GM21526 (cell line): ENCODE measurements around the gene ADAMTS4.

Source experiments
- ATAC-seq: cut with Tn5 transposase; IDR thresholded peaks from one replicate; pipeline ENCODE4 v1.9.1; 2021; ENCODE audit warnings: moderate library complexity; ENCODE audit not compliant: unreplicated experiment, low FRiP score

ADAMTS4 gene

GRCh38 chr1:161175771-161176453, 22.9 kb downstream of the ADAMTS4 start:
- no peak for ATAC-seq

- ATAC-seq: no peak
These were observed 23.9 kb downstream of the ADAMTS4 start for GRCh38 chr1:161174911-161175310.

DNA sequence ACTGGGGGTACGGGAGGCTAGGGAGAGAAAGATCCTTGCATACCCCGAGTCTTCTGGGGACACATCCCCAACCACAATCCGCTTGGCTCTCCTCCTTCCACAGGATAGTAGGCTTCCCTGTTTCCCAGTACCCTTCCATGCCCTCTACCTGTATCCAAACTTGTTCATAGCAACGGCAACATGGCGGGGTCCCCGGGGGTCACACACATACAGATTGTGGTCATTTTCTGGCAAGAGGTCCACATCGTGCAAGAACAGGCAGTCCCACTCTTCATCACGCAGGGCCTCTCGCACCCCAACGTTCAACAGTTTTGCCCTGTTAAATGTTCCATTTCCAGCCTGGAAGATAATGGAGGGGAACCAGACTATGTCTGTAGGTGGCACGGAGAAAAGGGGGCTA, 25.1 kb downstream of the ADAMTS4 start:
- no peak for ATAC-seq

- no peak for ATAC-seq
These were observed 26.0 kb downstream of the ADAMTS4 start for GRCh38 chr1:161172776-161173376.

GRCh38 chr1:161172349-161172748, 26.5 kb downstream of the ADAMTS4 start:
- no peak for ATAC-seq

GRCh38 chr1:161171696-161172095, 27.2 kb downstream of the ADAMTS4 start:
- ATAC-seq: no peak

GRCh38 chr1:161171191-161171590, 27.7 kb downstream of the ADAMTS4 start:
- ATAC-seq: no peak

DNA sequence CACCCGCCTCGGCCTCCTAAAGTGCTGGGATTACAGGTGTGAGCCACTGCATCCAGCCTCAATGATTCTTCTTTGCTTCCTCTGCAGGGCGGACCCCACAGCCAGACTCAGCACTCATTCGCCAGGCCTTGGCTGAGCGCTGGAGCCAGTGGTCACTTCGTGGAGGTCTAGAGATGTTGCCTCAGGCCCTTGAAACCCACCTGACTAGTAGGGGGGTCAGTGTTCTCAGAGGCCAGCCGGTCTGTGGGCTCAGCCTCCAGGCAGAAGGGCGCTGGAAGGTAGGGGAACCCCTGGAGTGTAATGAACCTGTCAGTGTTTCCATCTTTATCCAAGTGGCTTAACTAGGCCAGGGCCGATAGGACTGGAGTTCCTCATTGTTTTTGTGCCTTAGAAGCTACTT, 29.9 kb downstream of the ADAMTS4 start:
- no peak for ATAC-seq

DNA sequence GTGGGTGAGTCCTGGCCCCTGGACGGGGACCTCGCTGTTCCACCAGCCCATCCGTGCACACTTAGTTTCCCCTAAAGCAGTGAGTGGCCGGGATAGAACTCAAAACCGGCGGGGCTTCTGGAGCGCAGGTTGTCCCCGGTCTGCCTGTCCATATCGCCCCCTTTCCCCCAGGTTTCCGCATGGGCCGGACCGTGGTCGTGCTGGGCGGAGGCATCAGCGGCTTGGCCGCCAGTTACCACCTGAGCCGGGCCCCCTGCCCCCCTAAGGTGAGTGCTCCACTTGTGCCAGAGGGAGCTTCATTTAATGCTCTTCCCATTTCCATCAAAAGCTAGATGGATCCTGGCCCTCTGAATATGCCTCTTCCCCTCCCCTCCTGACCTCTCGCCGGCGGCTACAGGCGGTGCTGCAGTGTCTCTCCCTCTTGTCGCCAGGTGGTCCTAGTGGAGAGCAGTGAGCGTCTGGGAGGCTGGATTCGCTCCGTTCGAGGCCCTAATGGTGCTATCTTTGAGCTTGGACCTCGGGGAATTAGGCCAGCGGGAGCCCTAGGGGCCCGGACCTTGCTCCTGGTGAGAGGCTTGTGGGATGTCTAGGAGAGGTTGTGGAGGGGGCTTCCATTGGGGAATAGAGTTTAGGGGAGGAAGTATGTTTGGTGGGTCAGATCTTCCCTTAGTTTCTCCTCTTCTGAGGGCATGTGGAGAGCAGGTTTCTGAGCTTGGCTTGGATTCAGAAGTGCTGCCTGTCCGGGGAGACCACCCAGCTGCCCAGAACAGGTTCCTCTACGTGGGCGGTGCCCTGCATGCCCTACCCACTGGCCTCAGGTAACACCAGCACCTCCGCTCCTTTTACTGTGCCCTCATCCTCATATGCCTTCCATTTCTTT, 31.9 kb downstream of the ADAMTS4 start:
- ATAC-seq: peak; percentile 1

DNA sequence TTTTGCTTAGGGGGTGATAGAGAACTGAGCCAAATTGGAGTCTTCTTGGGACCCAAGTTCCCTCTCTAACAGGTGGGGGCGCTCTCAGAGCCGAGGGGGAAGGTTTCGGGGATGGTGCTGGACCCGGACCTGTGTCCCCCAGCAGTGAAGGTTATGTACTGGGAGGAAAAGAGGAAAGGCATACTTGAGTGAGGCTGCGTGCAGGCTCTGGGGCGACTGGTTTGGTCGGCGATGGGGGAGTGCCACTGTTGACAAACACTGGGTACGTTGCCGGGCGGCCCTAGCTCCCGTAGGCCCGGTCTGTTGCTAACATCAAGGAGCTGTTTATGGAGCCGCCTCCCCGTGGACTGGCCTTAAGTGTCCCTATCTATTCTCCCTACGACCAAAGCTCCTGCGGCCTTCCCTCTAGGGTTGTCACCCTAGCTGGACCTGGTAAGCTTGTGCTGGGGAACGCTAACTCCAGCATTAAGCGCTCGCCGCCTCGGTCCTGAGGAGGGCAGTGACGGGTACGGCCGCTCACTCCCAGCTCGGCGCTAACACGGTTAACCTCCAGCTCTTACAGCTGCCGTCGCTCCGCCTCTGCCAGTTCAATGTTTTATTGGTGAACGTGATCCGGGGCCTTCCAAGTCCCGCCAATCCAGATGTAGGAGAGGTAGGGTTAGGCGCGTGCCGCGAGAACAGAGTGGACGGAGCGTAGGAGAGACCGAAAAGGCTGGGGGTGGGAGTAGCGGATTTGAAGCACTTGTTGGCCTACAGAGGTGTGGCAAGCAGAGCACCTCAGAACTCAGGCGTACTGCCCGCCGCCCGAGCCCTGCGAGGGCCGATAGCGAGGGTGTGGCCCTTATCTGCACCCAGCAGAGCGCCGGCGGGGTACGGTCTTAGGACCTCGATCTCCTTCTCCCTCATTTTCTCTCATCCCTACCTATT, 32.8 kb downstream of the ADAMTS4 start, which contains the start of gene PPOX:
PPOX (plus strand) TSS at position 685 of the 927 bp plus-strand sequence. CDS start 422 bp downstream, outside the sequence.
- peak; percentile 83 for ATAC-seq

DNA sequence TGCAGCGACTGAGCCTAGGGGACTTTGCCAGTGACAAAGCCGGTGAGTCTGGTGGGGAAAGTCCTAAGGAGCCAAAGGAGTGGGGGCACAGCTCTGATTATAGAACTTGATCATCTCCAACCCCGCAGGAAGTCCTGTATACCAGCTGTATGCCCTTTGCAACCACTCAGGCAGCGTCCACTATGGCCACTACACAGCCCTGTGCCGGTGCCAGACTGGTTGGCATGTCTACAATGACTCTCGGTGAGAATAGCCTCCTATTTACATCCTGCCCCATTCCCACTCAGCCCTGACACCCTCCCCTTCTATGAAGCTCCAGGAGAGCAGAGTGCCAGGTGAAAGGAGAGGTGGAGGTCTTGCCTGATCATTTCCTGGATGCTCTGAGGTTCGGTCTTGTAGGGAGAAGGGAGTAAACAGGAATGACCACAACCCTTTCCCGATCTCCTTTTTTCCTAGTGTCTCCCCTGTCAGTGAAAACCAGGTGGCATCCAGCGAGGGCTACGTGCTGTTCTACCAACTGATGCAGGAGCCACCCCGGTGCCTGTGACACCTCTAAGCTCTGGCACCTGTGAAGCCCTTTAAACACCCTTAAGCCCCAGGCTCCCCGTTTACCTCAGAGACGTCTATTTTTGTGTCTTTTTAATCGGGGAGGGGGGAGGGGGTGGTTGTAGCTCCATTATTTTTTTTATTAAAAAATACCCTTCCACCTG, 33.8 kb downstream of the ADAMTS4 start:
- ATAC-seq: no peak

GRCh38 chr1:161163793-161164192, 35.1 kb downstream of the ADAMTS4 start:
- ATAC-seq: no peak

- no peak for ATAC-seq
These were observed 36.0 kb downstream of the ADAMTS4 start for GRCh38 chr1:161162806-161163205.

DNA sequence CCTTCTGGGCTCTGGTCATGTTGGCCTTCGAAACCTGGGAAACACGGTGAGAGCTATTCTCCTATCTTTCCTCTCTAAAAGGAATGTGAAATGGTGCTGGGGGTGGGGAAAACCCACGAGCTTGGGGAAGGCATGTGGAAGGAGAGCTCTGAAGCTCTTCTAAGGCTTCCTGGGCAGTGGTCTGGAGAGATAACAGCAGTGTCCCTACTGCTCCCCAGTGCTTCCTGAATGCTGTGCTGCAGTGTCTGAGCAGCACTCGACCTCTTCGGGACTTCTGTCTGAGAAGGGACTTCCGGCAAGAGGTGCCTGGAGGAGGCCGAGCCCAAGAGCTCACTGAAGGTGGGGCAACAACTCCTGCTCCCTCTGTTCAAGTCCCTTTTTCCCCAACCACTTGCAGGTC, 36.8 kb downstream of the ADAMTS4 start:
- no peak for ATAC-seq

DNA sequence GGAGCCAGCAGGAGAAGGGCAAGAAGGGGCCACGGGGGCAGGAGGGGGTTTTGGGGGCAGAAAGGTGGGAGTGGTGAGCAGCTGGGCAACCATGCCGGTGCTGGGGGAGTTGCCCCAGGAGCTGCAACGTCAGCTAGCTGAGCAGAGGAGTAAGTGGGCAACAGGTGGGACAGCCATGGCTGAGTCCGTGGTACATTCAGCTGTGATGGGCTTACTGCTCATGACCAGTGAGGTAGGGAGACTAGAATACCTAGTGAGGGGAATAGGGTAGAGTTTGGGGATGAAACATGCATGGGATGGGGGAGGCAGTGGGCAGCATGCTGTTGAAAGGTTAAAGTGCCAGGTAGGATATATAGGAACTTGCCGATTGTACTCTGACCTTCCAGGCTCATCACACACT, 37.2 kb downstream of the ADAMTS4 start:
- no peak for ATAC-seq

- ATAC-seq: no peak
These were observed 38.1 kb downstream of the ADAMTS4 start for GRCh38 chr1:161160671-161161145.

- ATAC-seq: no peak
These were observed 39.0 kb downstream of the ADAMTS4 start for GRCh38 chr1:161159913-161160243.

GRCh38 chr1:161159087-161159912, 39.6 kb downstream of the ADAMTS4 start, which contains the start of gene USP21:
Gene USP21 (plus strand): TSS chr1:161159500. CDS start chr1:161160641, 1,141 bp downstream.
- peak; percentile 65 for ATAC-seq
